HepG2 (cell line): Measurements from ENCODE around the gene ASCL3. TPM values are rescaled to one million over a fixed set of nuclear protein-coding genes. Genes with fewer than 3 reads are reported as not detected.

Experiments
- ATAC-seq: fragments of 200-7000 bp; cut with Tn5 transposase; 3 replicates; pipeline ENCODE4 v1.9.1; 2020; ENCODE audit warnings: mild to moderate bottlenecking, moderate library complexity
- BruUV-seq: library from RNA; stranded (reverse); fragments of 400-500 nt; replicated peaks from 2 replicates; lab custom pipeline; 2021; lab: Mats Ljungman, UMichigan
- CTCF ChIA-PET: fragments of 300-600 bp; formaldehyde crosslinking; extraction: SDS; loops from one replicate; lab custom pipeline; 2021; ENCODE audit warnings: low total read pairs, inconsistent platforms, low intra/inter-chr PET ratio; lab: Yijun Ruan, JAX
- POLR2A ChIA-PET: fragments of 350-600 bp; sonication (Branson Sonifier 250); formaldehyde crosslinking; loops from one replicate; lab custom pipeline; 2020; ENCODE audit warnings: antibody characterized with exemption, inconsistent platforms; lab: Yijun Ruan, JAX
- DNase-seq: peaks from one replicate; pipeline ENCODE4 v3.0.0-alpha.2; 2015; ENCODE audit warnings: low spot score
- FAIRE-seq: peaks from 3 replicates; lab custom pipeline; 2011; peaks lifted over from hg19 to GRCh38; lab: Jason Lieb, UNC
- H2AFZ ChIP-seq: one replicate; pipeline ENCODE4 v1.6.1; 2011; ENCODE audit warnings: low read length, inconsistent platforms
- H3K27ac ChIP-seq: fragments of 300-600 bp; 3 replicates; pipeline ENCODE4 v1.8.0; 2011; ENCODE audit warnings: mixed run types, mild to moderate bottlenecking, mixed read lengths, low read length, inconsistent platforms; ENCODE audit not compliant: insufficient read depth; ENCODE audit errors: extremely low read length
- H3K27me3 ChIP-seq, 2 experiments: fragments of 200-600 bp in 1 of 2; 2 replicates in 1 of 2; 3 replicates in 1 of 2; pipeline versions ENCODE4 v1.6.0 to v1.8.0; 2011; ENCODE audit warnings: low read length in 2 of 2, mild to moderate bottlenecking in 2 of 2, moderate library complexity in 2 of 2, inconsistent platforms in 1 of 2; ENCODE audit not compliant: insufficient read depth in 2 of 2, control insufficient read depth in 1 of 2
- H3K36me3 ChIP-seq, 2 experiments: fragments of 200-600 bp in 1 of 2; replicated peaks in 1 of 2; 2 replicates in 1 of 2; 3 replicates in 1 of 2; pipeline versions ENCODE4 v1.5.1 to v1.8.0; 2011; ENCODE audit warnings: low read length in 2 of 2, inconsistent platforms in 1 of 2; ENCODE audit not compliant: insufficient read depth in 2 of 2, control insufficient read depth in 1 of 2
- H3K4me1 ChIP-seq: 2 replicates; pipeline ENCODE4 v1.5.1; 2012; ENCODE audit warnings: low read length, inconsistent platforms; ENCODE audit not compliant: insufficient read depth
- H3K4me2 ChIP-seq: 2 replicates; pipeline ENCODE4 v1.6.0; 2011; ENCODE audit warnings: low read depth, low read length, inconsistent platforms
- H3K4me3 ChIP-seq, 3 experiments: fragments of 200-600 bp in 1 of 3; sonication (generic), shearing (Covaris generic) in 1 of 3; replicated peaks in 1 of 3; 2 replicates each; pipeline ENCODE4 v1.5.1; 2011 to 2016; ENCODE audit warnings: low read length in 3 of 3, inconsistent platforms in 2 of 3, low read depth in 2 of 3, mild to moderate bottlenecking in 2 of 3, control low read depth in 1 of 3, mixed read lengths in 1 of 3; ENCODE audit not compliant: insufficient read depth in 1 of 3
- H3K79me2 ChIP-seq: one replicate; pipeline ENCODE4 v1.6.1; 2011; ENCODE audit warnings: low read length, inconsistent platforms; ENCODE audit not compliant: insufficient read depth
- H3K9ac ChIP-seq: 2 replicates; pipeline ENCODE4 v1.6.0; 2011; ENCODE audit warnings: mild to moderate bottlenecking, low read depth, low read length, inconsistent platforms; ENCODE audit not compliant: insufficient read depth
- H3K9me3 ChIP-seq: 2 replicates; pipeline ENCODE4 v1.5.1; 2012; ENCODE audit warnings: mild to moderate bottlenecking, low read length
- H4K20me1 ChIP-seq: 2 replicates; pipeline ENCODE4 v1.6.0; 2011; ENCODE audit warnings: inconsistent platforms, mild to moderate bottlenecking, low read length, moderate library complexity; ENCODE audit not compliant: insufficient read depth
- ARNT ChIP-seq: fragments of 450-650 bp; IDR thresholded peaks from 2 replicates; pipeline ENCODE4 v1.6.1; 2017
- CSRNP1 ChIP-seq: sonication (generic); formaldehyde crosslinking; IDR thresholded peaks from 2 replicates; pipeline ENCODE4 v1.8.1; 2023; ENCODE audit warnings: mild to moderate bottlenecking, missing genetic modification reagents
- IKZF4 ChIP-seq: sonication (generic); formaldehyde crosslinking; IDR thresholded peaks from 2 replicates; pipeline ENCODE4 v1.5.1; 2020; ENCODE audit warnings: borderline replicate concordance, mild to moderate bottlenecking, low read depth, missing genetic modification reagents; ENCODE audit errors: not compliant biosample characterization
- IRF1 ChIP-seq: sonication (generic); formaldehyde crosslinking; IDR thresholded peaks from 2 replicates; pipeline ENCODE4 v1.4.0; 2020; ENCODE audit warnings: low read depth, mild to moderate bottlenecking, missing genetic modification reagents
- KLF15 ChIP-seq: sonication (generic); formaldehyde crosslinking; IDR thresholded peaks from 2 replicates; pipeline ENCODE4 v1.8.1; 2023; ENCODE audit warnings: borderline replicate concordance, mild to moderate bottlenecking, inconsistent platforms, missing genetic modification reagents, mixed read lengths
- KLF6 ChIP-seq: IDR thresholded peaks from 2 replicates; pipeline ENCODE4 v1.8.0; 2016; ENCODE audit warnings: missing biosample characterization, missing genetic modification reagents
- MBD4 ChIP-seq: IDR thresholded peaks from 2 replicates; pipeline ENCODE4 v1.6.1; 2012; ENCODE audit warnings: low read length, inconsistent platforms, borderline replicate concordance
- MYNN ChIP-seq: sonication (generic); formaldehyde crosslinking; IDR thresholded peaks from 2 replicates; pipeline ENCODE4 v1.4.0; 2020; ENCODE audit warnings: mild to moderate bottlenecking, low read depth, missing genetic modification reagents
- NFE2 ChIP-seq: sonication (generic); formaldehyde crosslinking; IDR thresholded peaks from 2 replicates; pipeline ENCODE4 v1.4.0; 2020; ENCODE audit warnings: missing genetic modification reagents
- NR3C1 ChIP-seq: sonication (generic); formaldehyde crosslinking; IDR thresholded peaks from 2 replicates; pipeline ENCODE4 v1.4.0; 2020; ENCODE audit warnings: missing genetic modification reagents
- SPEN ChIP-seq: sonication (generic); formaldehyde crosslinking; IDR thresholded peaks from 2 replicates; pipeline ENCODE4 v1.5.1; 2020; ENCODE audit warnings: low read depth, mild to moderate bottlenecking, missing genetic modification reagents
- TARDBP ChIP-seq: sonication (generic); formaldehyde crosslinking; IDR thresholded peaks from 2 replicates; pipeline ENCODE4 v1.8.0; 2022; ENCODE audit warnings: mild to moderate bottlenecking, missing genetic modification reagents
- ZBTB33 ChIP-seq: sonication (generic); formaldehyde crosslinking; IDR thresholded peaks from 2 replicates; pipeline ENCODE4 v1.4.0; 2020; ENCODE audit warnings: missing genetic modification reagents
- ZMYM2 ChIP-seq: sonication (generic); formaldehyde crosslinking; IDR thresholded peaks from 2 replicates; pipeline ENCODE4 v1.8.0; 2022; ENCODE audit warnings: mild to moderate bottlenecking, missing genetic modification reagents
- ZNF317 ChIP-seq: sonication (generic); formaldehyde crosslinking; IDR thresholded peaks from 2 replicates; pipeline ENCODE4 v1.5.0; 2020; ENCODE audit warnings: mild to moderate bottlenecking, missing genetic modification reagents
- ZNF589 ChIP-seq: sonication (generic); formaldehyde crosslinking; conservative IDR thresholded peaks from 2 replicates; pipeline ENCODE4 v1.8.0; 2022; ENCODE audit warnings: mild to moderate bottlenecking, moderate library complexity, missing genetic modification reagents
- ZNF614 ChIP-seq: IDR thresholded peaks from 2 replicates; pipeline ENCODE4 v1.6.1; 2018; ENCODE audit warnings: missing biosample characterization, missing genetic modification reagents, inconsistent platforms, borderline replicate concordance
- WGBS: methylation state at CpG from one replicate; pipeline ENCODE4 v1.1.6; 2017; ENCODE audit warnings: low lambda C conversion rate; 5-methylcytosine and 5-hydroxymethylcytosine counted together
- in situ Hi-C: cut with HindIII; loops from 2 replicates; pipeline ENCODE4 v1.10.0; 2017; ENCODE audit warnings: low pct_unique_long_range_greater_than_20kb; ENCODE audit not compliant: extremely low pct_ligation_motif_present
- intact Hi-C: fragments of 100-400 bp; cut with micrococcal nuclease; formaldehyde crosslinking; loops from one replicate; pipeline ENCODE4 v1.10.0; 2022; ENCODE audit not compliant: unreplicated experiment
- polyA plus RNA-seq, 8 experiments: library from polyadenylated mRNA; depleted of rRNA in 3 of 8; stranded (reverse) in 7 of 8; unstranded in 1 of 8; fragments of >200 nt; fragmentation: Illumina TruSeq in 4 of 8; extraction: Trizol in 4 of 8; gene quantifications; 2 replicates each; pipeline versions ENCODE4 v1.2.1 to v1.2.3, GENCODE V29; 2011 to 2016; ENCODE audit warnings: low read depth in 4 of 8, missing spikeins in 1 of 8, mixed read lengths in 1 of 8; ENCODE audit not compliant: insufficient read depth in 1 of 8
- total RNA-seq, 5 experiments: library from RNA; depleted of rRNA; stranded (reverse); fragments of >200 nt; fragmentation: Illumina TruSeq; extraction: Trizol; gene quantifications; 2 replicates each; pipeline ENCODE4 v1.2.3, GENCODE V29; 2016; ENCODE audit warnings: low read depth in 1 of 5

The ASCL3 gene
- total and polyA plus RNA-seq, 2 of the 13 experiments (the other 11 are each of a cell fraction or from before 2014, with no cell fraction given), result not detected

GRCh38 chr11:8905528-8906165, 37.2 kb downstream of the ASCL3 start:
- POLR2A ChIA-PET, result no interaction called here
- Histone ChIP-seq H3K27ac (no peak overlapping the region), H3K4me2 (no peak overlapping the region), H4K20me1 (no peaks in the 10 kb centered on the region), H3K4me1 (peaks cover 14% of the 10 kb centered on the region; the same call in 1 of the 2 replicates), H3K9me3 (no peaks in the 10 kb centered on the region), H3K36me3 (no peaks in the 10 kb centered on the region), H3K79me2 (no peaks in the 10 kb centered on the region), H2AFZ (no peak overlapping the region), H3K9ac (no peak overlapping the region), H3K27me3 (no peaks in the 10 kb centered on the region; a peak in 2 of 5 replicates), H3K4me3 (no peak overlapping the region)
- intact Hi-C loops, result no loop called here
- no peak for TF ChIP-seq ZBTB33
- no peak for TF ChIP-seq IKZF4
- TF ChIP-seq ZNF317 (CRISPR knock-in tag), result no peak
- TF ChIP-seq NFE2 (CRISPR knock-in tag), result no peak
- no peak for TF ChIP-seq KLF15 (CRISPR knock-in tag)
- TF ChIP-seq MYNN (CRISPR knock-in tag), result no peak
- no peak for TF ChIP-seq NR3C1 (CRISPR knock-in tag)
- TF ChIP-seq ZNF614 (CRISPR knock-in tag), result no peak
- no peak for TF ChIP-seq KLF6 (CRISPR knock-in tag)
- TF ChIP-seq ZMYM2, result no peak
- TF ChIP-seq MBD4, result no peak
- no peak for TF ChIP-seq ARNT
- TF ChIP-seq TARDBP (CRISPR knock-in tag), result no peak
- no peak for TF ChIP-seq ZNF589 (CRISPR knock-in tag)
- TF ChIP-seq CSRNP1 (CRISPR knock-in tag), result no peak
- no peak for TF ChIP-seq IRF1 (CRISPR knock-in tag)
- TF ChIP-seq SPEN (CRISPR knock-in tag), result no peak
- WGBS, result 53% methylated on average over 5 of the region's 5 CpGs
- no TSS peak for BruUV-seq
- CTCF ChIA-PET, result no interaction called here
- no peak for FAIRE-seq
- in situ Hi-C loops, result no loop called here
- no peak for ATAC-seq
- DNase-seq, result no peak
